COR-L47 (cell line): ENCODE data around the gene FAM53A.
A peak's percentile ranks its signal among the peaks of the same experiment; 100 is the strongest.

ENCODE experiments used
- DNase-seq: peaks from one replicate; lab custom pipeline; 2025; lab: John Stamatoyannopoulos, UW

FAM53A gene

GRCh38 chr4:1639299-1639868 is 44.7 kb downstream of the FAM53A start:
- DNase-seq: no peak

DNA sequence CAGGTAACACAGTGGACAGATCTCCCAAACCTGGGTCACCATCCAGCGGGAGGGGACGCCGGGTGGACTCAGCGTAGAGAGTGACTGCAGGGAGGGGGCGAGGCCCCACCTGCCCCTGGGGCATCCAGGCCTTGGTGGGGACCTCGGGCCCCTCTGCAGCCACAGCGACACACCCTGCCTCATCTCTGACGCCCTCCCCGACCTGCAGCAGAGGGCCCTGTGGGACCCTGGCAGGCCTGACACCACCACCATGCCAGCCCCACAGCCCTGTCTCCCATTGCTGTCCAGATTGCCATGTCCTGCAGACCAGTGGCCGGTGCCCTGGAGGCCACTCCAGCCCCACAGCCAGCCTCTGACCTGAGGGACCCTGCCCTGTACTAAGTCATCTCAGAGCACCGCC is 45.2 kb downstream of the FAM53A start:
- no peak for DNase-seq

GRCh38 chr4:1638272-1638598 is 45.9 kb downstream of the FAM53A start:
- no peak for DNase-seq

DNA sequence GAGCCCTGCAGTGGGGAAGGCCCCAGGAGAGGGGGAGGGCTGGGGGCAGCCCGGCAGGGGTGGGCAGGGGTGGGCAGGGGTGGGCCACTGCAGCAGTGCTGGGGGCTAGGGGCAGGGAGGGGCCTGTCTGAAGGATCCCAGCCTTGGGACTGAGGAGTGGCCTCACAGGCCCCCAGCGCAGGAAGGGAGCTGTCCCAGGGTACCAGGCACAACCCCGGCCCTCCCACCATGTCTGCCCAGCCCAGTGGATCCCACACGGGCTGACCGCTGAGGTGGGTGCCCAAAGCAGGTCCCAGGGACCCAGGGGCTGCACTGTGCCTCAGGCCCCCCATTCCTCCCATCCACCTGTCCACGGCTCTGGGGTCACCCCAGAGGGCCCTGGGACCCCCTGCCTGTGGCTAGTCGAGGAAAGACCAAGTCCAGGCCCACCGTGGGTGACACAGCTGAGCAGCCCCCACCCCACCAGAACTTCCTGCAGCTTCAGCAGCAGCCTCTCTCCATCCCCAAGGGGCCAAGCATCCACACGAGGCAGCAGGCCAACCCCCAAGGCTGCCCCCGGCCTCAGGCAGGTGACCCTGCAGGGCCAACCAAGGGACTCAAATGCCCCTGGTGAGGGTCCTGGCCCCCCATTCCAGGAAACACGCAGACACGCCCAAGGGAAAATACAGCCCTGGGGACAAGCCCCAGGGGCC is 46.4 kb downstream of the FAM53A start:
- DNase-seq: no peak

DNA sequence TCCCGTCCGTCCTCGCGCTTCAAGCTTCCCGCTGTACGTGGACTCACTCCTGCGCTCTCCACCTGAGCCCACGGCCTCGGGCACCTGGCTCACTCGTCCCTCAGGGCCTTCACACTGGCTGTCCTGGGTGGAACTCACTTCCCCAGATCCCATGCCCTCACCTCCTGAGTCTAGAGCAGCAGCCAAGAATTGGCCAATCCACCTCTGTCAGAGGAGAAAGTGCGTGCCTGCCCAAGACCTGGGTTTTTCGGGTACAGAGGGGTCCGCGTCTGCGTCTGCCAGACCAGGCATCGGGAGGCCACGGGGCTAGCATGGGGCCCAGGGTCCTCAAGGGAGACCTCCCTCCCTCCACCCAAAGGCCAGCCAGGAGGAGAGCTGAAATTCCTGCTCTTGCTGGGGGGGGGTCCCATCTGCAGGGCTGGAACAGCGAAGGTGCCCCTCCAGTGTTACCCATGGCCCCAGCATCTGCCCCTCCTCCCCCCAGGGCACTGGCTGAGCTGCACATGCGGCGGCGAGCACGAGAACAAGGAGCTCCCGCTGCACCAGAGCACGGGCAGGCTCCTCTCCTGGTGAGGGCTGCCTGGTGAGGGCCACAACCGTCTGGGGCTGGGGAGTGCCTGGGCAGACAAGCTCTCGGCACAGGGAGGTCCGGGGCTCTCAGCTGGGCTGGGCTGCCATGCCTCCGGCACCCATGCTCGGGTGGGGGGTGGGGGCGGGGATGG is 47.5 kb downstream of the FAM53A start:
- no peak for DNase-seq

DNA sequence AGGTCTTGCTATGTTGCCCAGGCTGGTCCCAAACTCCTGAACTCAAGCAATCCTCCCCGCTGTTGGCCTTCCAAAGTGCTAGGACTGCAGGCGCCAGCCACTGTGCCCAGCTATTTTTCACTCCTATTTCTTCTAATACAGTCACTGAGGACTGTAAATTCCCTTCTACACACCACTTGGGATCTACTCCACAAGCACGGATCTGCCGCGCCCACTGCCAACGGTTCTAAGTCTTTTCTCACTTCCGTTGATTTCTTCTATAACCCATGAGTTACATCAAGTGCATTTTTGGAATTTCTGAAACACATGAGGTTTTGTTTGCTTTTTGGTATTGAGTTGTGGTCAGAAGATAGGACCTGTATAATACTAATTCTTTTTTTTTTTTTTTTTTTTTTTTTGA is 48.6 kb downstream of the FAM53A start:
- no peak for DNase-seq

- no peak for DNase-seq
Measured at GRCh38 chr4:1633993-1634392, 50.1 kb downstream of the FAM53A start.

- DNase-seq: no peak
Measured at GRCh38 chr4:1632109-1633104, 51.7 kb downstream of the FAM53A start.

GRCh38 chr4:1631136-1631535 is 53.0 kb downstream of the FAM53A start:
- DNase-seq: no peak

DNA sequence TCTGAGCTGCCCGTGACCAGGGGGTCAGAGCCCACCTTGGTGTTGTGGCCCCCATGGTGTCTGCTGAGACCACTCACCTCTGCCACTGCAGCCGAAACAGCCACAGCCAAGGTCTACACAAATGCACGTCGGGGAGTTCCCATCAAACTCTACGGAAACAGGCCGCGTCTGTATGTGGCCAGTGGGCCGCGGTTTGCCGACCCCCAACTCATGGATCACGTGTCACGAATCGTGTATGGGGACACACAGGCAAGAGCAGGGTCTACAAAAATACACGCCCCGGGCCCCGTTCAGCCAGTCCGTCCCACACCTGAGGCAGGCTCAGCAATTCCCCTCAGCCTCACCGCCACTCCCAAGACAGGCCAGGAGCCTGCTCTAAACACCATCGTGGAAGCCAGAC is 53.8 kb downstream of the FAM53A start:
- DNase-seq: no peak

DNA sequence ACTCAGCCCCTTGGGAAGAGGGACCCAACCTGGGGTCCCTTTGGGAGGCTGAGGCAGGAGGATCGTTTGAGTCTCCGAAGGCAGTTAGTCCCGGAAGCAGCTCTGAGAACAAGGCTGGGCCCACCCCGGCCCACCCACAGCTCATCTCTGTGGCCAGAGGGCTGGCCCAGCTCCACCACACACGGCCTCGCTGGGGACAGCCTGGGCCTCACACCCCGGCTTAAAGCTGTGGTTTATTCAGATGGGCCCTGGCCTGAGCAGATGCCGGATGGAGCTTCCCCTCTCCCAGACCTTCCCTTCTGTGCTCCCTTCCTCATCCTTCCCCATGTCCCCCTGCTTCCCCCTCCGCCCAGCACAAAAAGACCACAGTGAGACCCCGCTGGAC is 54.4 kb downstream of the FAM53A start:
- no peak for DNase-seq

- peak; percentile 40 for DNase-seq
Measured at GRCh38 chr4:1628892-1629698, 55.0 kb downstream of the FAM53A start.

- DNase-seq: no peak
Measured at GRCh38 chr4:1627417-1628313, 56.4 kb downstream of the FAM53A start.

- DNase-seq: no peak
Measured at GRCh38 chr4:1626941-1627340, 57.2 kb downstream of the FAM53A start.

DNA sequence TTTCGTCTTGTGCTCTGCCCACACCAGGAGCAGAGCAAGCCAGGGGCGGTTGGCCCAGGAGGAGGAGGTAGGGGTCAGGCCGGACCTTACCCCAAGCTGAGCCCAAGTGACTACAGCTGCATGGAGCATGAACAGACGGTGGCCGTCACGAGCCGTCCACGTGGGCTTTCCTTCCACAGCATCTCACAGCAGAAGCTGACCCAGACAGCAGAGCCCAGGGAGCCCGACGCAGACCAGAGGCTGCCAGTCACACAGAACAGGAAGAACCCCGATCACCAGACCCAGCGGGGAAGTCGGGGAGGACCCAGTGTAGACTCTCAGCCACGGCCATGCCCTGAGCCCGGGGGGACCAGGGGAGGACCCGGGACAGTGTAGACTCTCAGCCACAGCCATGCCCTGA is 58.0 kb downstream of the FAM53A start:
- no peak for DNase-seq

DNA sequence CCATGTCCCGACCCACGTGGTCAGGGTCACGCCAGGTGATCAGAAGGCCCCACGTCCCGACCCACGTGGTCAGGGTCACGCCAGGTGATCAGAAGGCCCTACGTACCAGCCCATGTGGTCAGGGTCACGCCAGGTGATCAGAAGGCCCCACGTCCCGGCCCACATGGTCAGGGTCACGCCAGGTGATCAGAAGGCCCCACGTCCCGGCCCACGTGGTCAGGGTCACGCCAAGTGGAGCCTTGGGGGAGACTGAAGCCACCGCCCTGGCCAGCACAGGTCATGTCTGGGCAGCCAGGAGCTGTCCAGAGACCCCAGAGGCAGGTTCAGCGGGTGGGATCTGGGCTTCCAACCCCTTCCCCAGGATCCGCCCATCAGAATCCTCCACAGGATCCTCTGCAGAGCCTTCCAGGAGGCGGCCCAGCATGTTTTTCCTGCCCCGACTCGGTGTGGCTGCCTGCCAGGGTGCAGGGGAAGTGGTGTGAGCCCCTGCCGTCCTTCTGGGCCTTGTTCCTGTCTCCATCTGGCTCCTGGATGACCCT is 58.4 kb downstream of the FAM53A start:
- DNase-seq: no peak

- DNase-seq: no peak
Measured at GRCh38 chr4:1624519-1624910, 59.6 kb downstream of the FAM53A start.

DNA sequence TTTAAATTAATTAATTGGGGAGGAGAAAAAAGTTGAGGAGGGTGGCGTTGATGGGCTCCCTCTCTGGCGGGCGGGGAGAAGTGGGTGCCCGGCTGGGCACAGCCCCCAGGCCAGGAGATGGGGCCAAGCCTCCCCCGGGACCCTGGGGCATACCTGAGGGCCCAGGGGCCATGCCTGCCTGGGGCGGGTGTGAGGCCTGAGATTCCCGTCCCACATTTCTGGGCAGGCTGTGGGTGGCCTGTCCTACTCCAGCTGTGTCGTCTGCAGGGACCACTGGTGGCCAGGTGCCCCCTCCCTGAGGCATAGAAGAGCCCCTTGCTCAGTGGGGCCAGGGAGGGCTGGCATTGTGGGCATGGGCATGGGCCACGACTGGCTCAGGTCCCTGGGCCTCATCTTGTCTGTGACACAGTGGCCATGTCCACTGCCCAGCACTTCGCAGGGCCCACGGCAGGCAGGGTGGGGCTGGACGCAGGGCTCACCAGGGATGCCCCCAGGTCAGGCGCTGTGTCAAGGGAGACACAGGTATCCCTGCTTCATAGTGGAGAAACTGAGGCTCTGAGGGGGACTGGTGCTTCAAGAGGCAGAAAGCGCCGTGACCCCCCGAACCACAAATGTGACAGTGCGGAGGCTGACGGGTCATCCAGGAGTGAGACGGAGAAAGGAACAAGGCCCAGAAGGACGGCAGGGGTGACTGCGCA is 60.1 kb downstream of the FAM53A start:
- DNase-seq: no peak

DNA sequence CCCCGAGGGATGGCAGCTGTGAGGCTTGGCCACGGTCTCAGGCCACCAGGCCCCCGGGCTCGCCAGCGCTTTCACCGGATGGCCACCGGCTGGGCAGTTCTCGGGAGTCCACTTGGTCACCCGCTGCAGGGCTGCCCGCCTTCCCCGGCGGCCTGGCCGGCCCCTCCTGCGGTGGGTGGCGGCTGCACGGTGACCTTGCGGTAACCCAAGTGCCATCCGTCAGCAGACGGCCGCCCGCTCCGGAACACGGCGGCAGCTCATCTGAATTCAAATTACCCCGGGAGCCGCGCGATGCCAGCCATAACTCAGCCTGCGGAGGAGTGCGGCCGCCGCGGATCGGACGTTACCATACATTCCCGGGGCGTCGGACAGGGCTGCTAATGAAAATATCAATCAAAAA is 60.7 kb downstream of the FAM53A start:
- no peak for DNase-seq

DNA sequence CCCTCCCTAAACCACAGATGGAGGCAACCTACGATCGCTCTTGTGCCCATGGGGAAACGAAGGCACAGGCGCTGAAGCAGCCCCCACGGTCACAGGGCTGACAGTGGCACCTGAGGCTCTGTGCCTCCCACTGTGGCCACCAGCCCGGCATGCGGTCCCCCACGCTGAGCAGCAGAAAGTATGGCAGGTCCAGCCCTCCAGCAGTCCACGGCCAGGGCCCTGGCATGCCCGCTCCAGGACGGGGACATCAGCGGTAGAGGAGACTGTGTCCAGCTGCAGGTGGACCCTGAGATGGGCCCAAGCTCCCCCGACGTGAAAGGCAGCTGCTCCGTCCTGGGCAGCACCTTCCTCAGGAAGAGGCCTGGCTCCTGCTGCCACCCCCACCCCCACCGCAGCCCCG is 61.2 kb downstream of the FAM53A start:
- DNase-seq: no peak
